Stimulated activated CD8-positive, alpha-beta memory T cell treated with anti-CD3 and anti-CD28 coated beads, Interleukin-2, amount 100 ng/mL, for 48 hours (primary cell): ENCODE data around the gene IPO8.
"Not testable (repeated sequence)": the region's sequence is repeated elsewhere in the genome, so short reads cannot be mapped to it uniquely, and the experiment has no call there.

Source experiments
- DNase-seq, 2 donors: peaks; one replicate each; pipeline ENCODE4 v3.0.0-alpha.2; 2020; ENCODE audit warnings: low read depth in 2 of 2

IPO8 gene

GRCh38 chr12:30687265-30687986 lies 8.2 kb downstream of the IPO8 start:
- DNase-seq: no peak

GRCh38 chr12:30679241-30679640 lies 16.4 kb downstream of the IPO8 start:
- no peak for DNase-seq

GRCh38 chr12:30678221-30678620 lies 17.4 kb downstream of the IPO8 start:
- no peak for DNase-seq

GRCh38 chr12:30661210-30661609 lies 34.5 kb downstream of the IPO8 start:
- DNase-seq: no peak

GRCh38 chr12:30652034-30652696 lies 43.5 kb downstream of the IPO8 start:
- DNase-seq: no peak

- DNase-seq: no peak
Observed at GRCh38 chr12:30646821-30647220, 48.8 kb downstream of the IPO8 start.

- DNase-seq: no peak
Observed at GRCh38 chr12:30643366-30643765, 52.3 kb downstream of the IPO8 start.

GRCh38 chr12:30640392-30640791 lies 55.3 kb downstream of the IPO8 start:
- DNase-seq: no peak

GRCh38 chr12:30635385-30635784 lies 60.3 kb downstream of the IPO8 start:
- no peak for DNase-seq

GRCh38 chr12:30631740-30632139 lies 63.9 kb downstream of the IPO8 start:
- no peak for DNase-seq

GRCh38 chr12:30630979-30631285 lies 64.7 kb downstream of the IPO8 start:
- no peak for DNase-seq

- no peak for DNase-seq
Observed at GRCh38 chr12:30630076-30630978, 65.3 kb downstream of the IPO8 start.

GRCh38 chr12:30626847-30627246 lies 68.8 kb downstream of the IPO8 start:
- DNase-seq: no peak

GRCh38 chr12:30624009-30624408 lies 71.7 kb downstream of the IPO8 start:
- no peak for DNase-seq

GRCh38 chr12:30622509-30622908 lies 73.2 kb downstream of the IPO8 start:
- DNase-seq: no peak

GRCh38 chr12:30621663-30622241 lies 73.9 kb downstream of the IPO8 start:
- not testable (repeated sequence) for DNase-seq

GRCh38 chr12:30617346-30618016 lies 78.2 kb downstream of the IPO8 start:
- no peak for DNase-seq

GRCh38 chr12:30614031-30614430 lies 81.6 kb downstream of the IPO8 start:
- DNase-seq: no peak

GRCh38 chr12:30613119-30613830 lies 82.4 kb downstream of the IPO8 start:
- no peak for DNase-seq

GRCh38 chr12:30610718-30611117 lies 85.0 kb downstream of the IPO8 start:
- no peak for DNase-seq

GRCh38 chr12:30609819-30610218 lies 85.8 kb downstream of the IPO8 start:
- not testable (repeated sequence) for DNase-seq
